HepG2 (cell line): Measurements from ENCODE around the gene EIF1AD. TPM values are rescaled to one million over a fixed set of nuclear protein-coding genes. Genes with fewer than 3 reads are reported as not detected.
A peak's percentile ranks its signal among the peaks of the same experiment; 100 is the strongest.

Source experiments
- BRF2 ChIP-seq: sonication (generic); formaldehyde crosslinking; IDR thresholded peaks from 2 replicates; pipeline ENCODE4 v1.8.1; 2022; ENCODE audit warnings: mild to moderate bottlenecking, missing genetic modification reagents
- CBX5 ChIP-seq: sonication (generic); formaldehyde crosslinking; IDR thresholded peaks from 2 replicates; pipeline ENCODE4 v1.4.0; 2020; ENCODE audit warnings: missing genetic modification reagents, borderline replicate concordance
- CREM ChIP-seq, 2 experiments: sonication (generic) in 1 of 2; formaldehyde crosslinking in 1 of 2; IDR thresholded peaks; 2 replicates each; pipeline versions ENCODE4 v1.4.0 to v1.6.1; 2016 to 2020; ENCODE audit warnings: antibody characterized with exemption in 1 of 2, mild to moderate bottlenecking in 1 of 2, missing genetic modification reagents in 1 of 2
- GLMP ChIP-seq: sonication (generic); formaldehyde crosslinking; IDR thresholded peaks from 2 replicates; pipeline ENCODE4 v1.9.0; 2021; ENCODE audit warnings: missing genetic modification reagents, mild to moderate bottlenecking, borderline replicate concordance
- GPN1 ChIP-seq: sonication (generic); formaldehyde crosslinking; IDR thresholded peaks from 2 replicates; pipeline ENCODE4 v1.5.1; 2020; ENCODE audit warnings: missing genetic modification reagents, borderline replicate concordance
- HDAC1 ChIP-seq: sonication (generic); formaldehyde crosslinking; IDR thresholded peaks from 2 replicates; pipeline ENCODE4 v1.5.1; 2020; ENCODE audit warnings: mild to moderate bottlenecking, missing genetic modification reagents
- HNRNPLL ChIP-seq: fragments of 200-400 bp; formaldehyde crosslinking; IDR thresholded peaks from 2 replicates; pipeline ENCODE4 v1.6.1; 2017; ENCODE audit warnings: mild to moderate bottlenecking, low read depth, low read length; ENCODE audit not compliant: poor library complexity, severe bottlenecking
- NFKBIZ ChIP-seq: IDR thresholded peaks from 2 replicates; pipeline ENCODE4 v1.6.1; 2018; ENCODE audit warnings: missing genetic modification reagents, missing compliant biosample characterization
- PHF5A ChIP-seq: IDR thresholded peaks from one replicate; pipeline ENCODE4 v1.6.1; 2018; ENCODE audit warnings: low read depth, missing genetic modification reagents; ENCODE audit not compliant: unreplicated experiment
- RAD51 ChIP-seq: fragments of 450-650 bp; IDR thresholded peaks from 2 replicates; pipeline ENCODE4 v1.6.1; 2016; ENCODE audit warnings: borderline replicate concordance
- RXRA ChIP-seq: sonication (generic); formaldehyde crosslinking; IDR thresholded peaks from 2 replicates; pipeline ENCODE4 v1.5.1; 2020; ENCODE audit warnings: missing genetic modification reagents
- SALL2 ChIP-seq: sonication (generic); formaldehyde crosslinking; IDR thresholded peaks from 2 replicates; pipeline ENCODE4 v1.8.1; 2023; ENCODE audit warnings: mild to moderate bottlenecking, missing genetic modification reagents, inconsistent platforms
- SCMH1 ChIP-seq: sonication (generic); formaldehyde crosslinking; IDR thresholded peaks from 2 replicates; pipeline ENCODE4 v1.9.0; 2021; ENCODE audit warnings: missing genetic modification reagents, mild to moderate bottlenecking, borderline replicate concordance
- SKI ChIP-seq: fragments of 450-650 bp; IDR thresholded peaks from one replicate; pipeline ENCODE4 v1.6.1; 2018; ENCODE audit warnings: mild to moderate bottlenecking; ENCODE audit not compliant: partially characterized antibody
- SP1 ChIP-seq, 2 experiments: fragments of 450-650 bp in 1 of 2; sonication (generic) in 1 of 2; formaldehyde crosslinking in 1 of 2; IDR thresholded peaks; 2 replicates each; pipeline versions ENCODE4 v1.4.0 to v1.6.1; 2016 to 2020; ENCODE audit warnings: missing genetic modification reagents in 1 of 2
- TBP ChIP-seq: sonication (generic); formaldehyde crosslinking; IDR thresholded peaks from 2 replicates; pipeline ENCODE4 v1.5.0; 2020; ENCODE audit warnings: missing genetic modification reagents
- THYN1 ChIP-seq: sonication (generic); formaldehyde crosslinking; IDR thresholded peaks from 2 replicates; pipeline ENCODE4 v1.8.1; 2023; ENCODE audit warnings: low read depth, mild to moderate bottlenecking, moderate library complexity, missing genetic modification reagents, borderline replicate concordance
- U2AF2 ChIP-seq: fragments of 200-400 bp; formaldehyde crosslinking; IDR thresholded peaks from 2 replicates; pipeline ENCODE4 v1.6.1; 2017; ENCODE audit warnings: low read depth, mild to moderate bottlenecking, low read length
- ZFAT ChIP-seq: sonication (generic); formaldehyde crosslinking; conservative IDR thresholded peaks from 2 replicates; pipeline ENCODE4 v1.8.1; 2023; ENCODE audit warnings: missing genetic modification reagents, inconsistent platforms
- ZFP91 ChIP-seq: sonication (generic); formaldehyde crosslinking; IDR thresholded peaks from 2 replicates; pipeline ENCODE4 v1.9.0; 2022; ENCODE audit warnings: missing genetic modification reagents, mild to moderate bottlenecking, borderline replicate concordance
- ZFX ChIP-seq: sonication (generic); formaldehyde crosslinking; IDR thresholded peaks from 2 replicates; pipeline ENCODE4 v1.4.0; 2020; ENCODE audit warnings: mild to moderate bottlenecking, low read depth, missing genetic modification reagents, moderate library complexity
- ZNF121 ChIP-seq: sonication (generic); formaldehyde crosslinking; IDR thresholded peaks from 2 replicates; pipeline ENCODE4 v1.5.0; 2020; ENCODE audit warnings: mild to moderate bottlenecking, missing genetic modification reagents
- ZNF543 ChIP-seq: sonication (generic); formaldehyde crosslinking; IDR thresholded peaks from 2 replicates; pipeline ENCODE4 v1.4.0; 2020; ENCODE audit warnings: mild to moderate bottlenecking, missing genetic modification reagents
- ZNF740 ChIP-seq: sonication (generic); formaldehyde crosslinking; IDR thresholded peaks from 2 replicates; pipeline ENCODE4 v1.4.0; 2020; ENCODE audit warnings: missing genetic modification reagents
- ZNF746 ChIP-seq: sonication (generic); formaldehyde crosslinking; IDR thresholded peaks from 2 replicates; pipeline ENCODE4 v1.8.0; 2022; ENCODE audit warnings: mild to moderate bottlenecking, missing genetic modification reagents
- polyA plus RNA-seq, 8 experiments: library from polyadenylated mRNA; depleted of rRNA in 3 of 8; stranded (reverse) in 7 of 8; unstranded in 1 of 8; fragments of >200 nt; fragmentation: Illumina TruSeq in 4 of 8; extraction: Trizol in 4 of 8; gene quantifications; 2 replicates each; pipeline versions ENCODE4 v1.2.1 to v1.2.3, GENCODE V29; 2011 to 2016; ENCODE audit warnings: low read depth in 4 of 8, missing spikeins in 1 of 8, mixed read lengths in 1 of 8; ENCODE audit not compliant: insufficient read depth in 1 of 8
- total RNA-seq, 5 experiments: library from RNA; depleted of rRNA; stranded (reverse); fragments of >200 nt; fragmentation: Illumina TruSeq; extraction: Trizol; gene quantifications; 2 replicates each; pipeline ENCODE4 v1.2.3, GENCODE V29; 2016; ENCODE audit warnings: low read depth in 1 of 5

The EIF1AD gene
- total and polyA plus RNA-seq, 2 of the 13 experiments (the other 11 are each of a cell fraction or from before 2014, with no cell fraction given): 18.2 to 30.8 TPM

- TF ChIP-seq THYN1 (no peak), SKI (no peak), GPN1 (CRISPR knock-in tag) (no peak), GLMP (no peak), CBX5 (0 out of 2 replicates have a peak, but pooled peaks have one; percentile 25), ZFAT (CRISPR knock-in tag) (no peak), HDAC1 (no peak), SP1 (IDR thresholded peaks at IDR 0.05) (no peak), SP1 (CRISPR knock-in tag; IDR thresholded peaks at IDR 0.05) (no peak), ZNF121 (CRISPR knock-in tag) (no peak), BRF2 (CRISPR knock-in tag) (no peak), ZFP91 (CRISPR knock-in tag) (no peak), RXRA (CRISPR knock-in tag) (no peak), ZFX (CRISPR knock-in tag) (peak; percentile 33; the same call in 1 of the 2 replicates), SCMH1 (CRISPR knock-in tag) (no peak), HNRNPLL (no peak), ZNF543 (no peak), U2AF2 (no peak), CREM (IDR thresholded peaks at IDR 0.05) (no peak), CREM (CRISPR knock-in tag; IDR thresholded peaks at IDR 0.05) (no peak), NFKBIZ (CRISPR knock-in tag) (no peak), TBP (CRISPR knock-in tag) (no peak), PHF5A (CRISPR knock-in tag) (peak; percentile 41), ZNF740 (CRISPR knock-in tag) (no peak), SALL2 (CRISPR knock-in tag) (no peak), ZNF746 (CRISPR knock-in tag) (no peak), RAD51 (no peak)
These were observed 13.0 kb downstream of the EIF1AD start (continued) for GRCh38 chr11:65988791-65989592.
